Stimulated activated naive CD8-positive, alpha-beta T cell treated with anti-CD3 and anti-CD28 coated beads, Interleukin-15, amount 100 ng/mL, for 72 hours (primary cell): ENCODE data around the gene MBLAC1.

Experiments used
- ATAC-seq: fragments of 150-1000 bp; cut with Tn5 transposase; 2 replicates; pipeline ENCODE4 v1.10.0; 2021; ENCODE audit warnings: mild to moderate bottlenecking, moderate library complexity
- DNase-seq, 2 donors: peaks; one replicate each; pipeline ENCODE4 v3.0.0; 2021 to 2022
- H3K27ac Mint-ChIP-seq, 2 donors: one replicate each; pipeline ENCODE4 v1.8.0; 2022; ENCODE audit warnings: mild to moderate bottlenecking in 2 of 2, mixed read lengths in 2 of 2, moderate library complexity in 2 of 2
- H3K27me3 Mint-ChIP-seq: one replicate; pipeline ENCODE4 v1.8.0; 2022; ENCODE audit warnings: mixed read lengths
- H3K4me1 Mint-ChIP-seq: one replicate; pipeline ENCODE4 v1.8.0; 2022; ENCODE audit warnings: mild to moderate bottlenecking, mixed read lengths
- H3K4me3 Mint-ChIP-seq, 2 donors: one replicate each; pipeline ENCODE4 v1.8.0; 2022; ENCODE audit warnings: mild to moderate bottlenecking in 2 of 2, mixed read lengths in 2 of 2, moderate library complexity in 1 of 2
- H3K9me3 Mint-ChIP-seq, 2 donors: one replicate each; pipeline ENCODE4 v1.8.0; 2022; ENCODE audit warnings: mixed read lengths in 2 of 2

MBLAC1 gene

GRCh38 chr7:100126931-100127865 lies at the start of gene MBLAC1:
MBLAC1 (plus strand) TSS chr7:100126967; CDS start chr7:100127396, 429 bp downstream.
- Mint-ChIP-seq H3K4me3 (peak within 1 kb of the TSS; percentile 94 to 99), H3K27me3 (no peaks in the 10 kb centered on the region), H3K27ac (peak within 1 kb of the TSS; percentile 96 to 99), H3K4me1 (peaks cover 42% of the 10 kb centered on the region), H3K9me3 (no peaks in the 10 kb centered on the region)
- ATAC-seq (peak; percentile 82), DNase-seq (peak; percentile 93 to 95)

GRCh38 chr7:100077205-100077604 lies 49.6 kb upstream of the MBLAC1 start:
- H3K4me1 Mint-ChIP-seq, result peaks cover 29% of the 10 kb centered on the region
- no peak overlapping the region for H3K4me3 Mint-ChIP-seq
- ATAC-seq, result no peak
- DNase-seq, result no peak
- H3K27ac Mint-ChIP-seq, result peak overlapping the region; percentile 83 to 84
- H3K9me3 Mint-ChIP-seq, result peaks cover 9 to 14% of the 10 kb centered on the region in 2 donors
- no peaks in the 10 kb centered on the region for H3K27me3 Mint-ChIP-seq

- ATAC-seq (no peak), DNase-seq (no peak)
- Mint-ChIP-seq H3K27ac (no peak overlapping the region), H3K27me3 (no peaks in the 10 kb centered on the region), H3K9me3 (no peaks in the 10 kb centered on the region), H3K4me1 (peaks cover 39% of the 10 kb centered on the region), H3K4me3 (no peak overlapping the region)
Observed at GRCh38 chr7:100079024-100079560, 47.7 kb upstream of the MBLAC1 start.

- Mint-ChIP-seq H3K27me3 (no peaks in the 10 kb centered on the region), H3K4me3 (peak overlapping the region; percentile 87 to 90), H3K9me3 (no peaks in the 10 kb centered on the region), H3K4me1 (peaks cover 42% of the 10 kb centered on the region), H3K27ac (peak overlapping the region; percentile 89 to 97)
- DNase-seq (no peak), ATAC-seq (no peak)
Observed at GRCh38 chr7:100080907-100081534, 45.7 kb upstream of the MBLAC1 start.

GRCh38 chr7:100081535-100082102 lies 45.1 kb upstream of the MBLAC1 start, which contains the start of gene ZNF3:
ZNF3 (minus strand) TSS chr7:100081723; CDS start chr7:100077357, 4,366 bp downstream.
- H3K4me1 Mint-ChIP-seq, result peaks cover 45% of the 10 kb centered on the region

GRCh38 chr7:100082978-100083377 lies 43.8 kb upstream of the MBLAC1 start:
- H3K4me3 Mint-ChIP-seq, result peak overlapping the region; percentile 87 to 90
- peak overlapping the region; percentile 74 to 97 for H3K27ac Mint-ChIP-seq
- H3K9me3 Mint-ChIP-seq, result no peaks in the 10 kb centered on the region
- DNase-seq (no peak), ATAC-seq (no peak)
- no peaks in the 10 kb centered on the region for H3K27me3 Mint-ChIP-seq
- peaks cover 50% of the 10 kb centered on the region for H3K4me1 Mint-ChIP-seq

More at GRCh38 chr7:100081535-100082102, 45.1 kb upstream of the MBLAC1 start, which contains the start of gene ZNF3:
- no peaks in the 10 kb centered on the region for H3K27me3 Mint-ChIP-seq
- ATAC-seq (peak; percentile 93), DNase-seq (peak; percentile 99)
- H3K4me3 Mint-ChIP-seq, result peak within 1 kb of the TSS; percentile 87 to 90
- H3K27ac Mint-ChIP-seq, result peak within 1 kb of the TSS; percentile 91 to 97
- H3K9me3 Mint-ChIP-seq, result no peaks in the 10 kb centered on the region

- H3K27ac Mint-ChIP-seq, result no peak overlapping the region
- no peaks in the 10 kb centered on the region for H3K9me3 Mint-ChIP-seq
- DNase-seq, result no peak
- no peaks in the 10 kb centered on the region for H3K27me3 Mint-ChIP-seq
- no peak overlapping the region for H3K4me3 Mint-ChIP-seq
- ATAC-seq, result no peak
- peaks cover 50% of the 10 kb centered on the region for H3K4me1 Mint-ChIP-seq
Observed at GRCh38 chr7:100085515-100085914, 41.3 kb upstream of the MBLAC1 start.

- Mint-ChIP-seq H3K27me3 (no peaks in the 10 kb centered on the region), H3K4me1 (peaks cover 56% of the 10 kb centered on the region), H3K9me3 (no peaks in the 10 kb centered on the region), H3K27ac (no peak overlapping the region), H3K4me3 (no peak overlapping the region)
- DNase-seq (no peak), ATAC-seq (no peak)
Observed at GRCh38 chr7:100087055-100087750, 39.6 kb upstream of the MBLAC1 start.

GRCh38 chr7:100088095-100088620 lies 38.6 kb upstream of the MBLAC1 start:
- H3K27ac Mint-ChIP-seq, result peak overlapping the region; percentile 54 to 95
- no peak for DNase-seq
- ATAC-seq, result peak; percentile 5
- no peaks in the 10 kb centered on the region for H3K27me3 Mint-ChIP-seq
- peak overlapping the region; percentile 87 to 91 for H3K4me3 Mint-ChIP-seq
- no peaks in the 10 kb centered on the region for H3K9me3 Mint-ChIP-seq
- H3K4me1 Mint-ChIP-seq, result peaks cover 56% of the 10 kb centered on the region

GRCh38 chr7:100088621-100089457 lies 37.9 kb upstream of the MBLAC1 start, which contains the start of gene COPS6:
COPS6 (plus strand) TSS chr7:100088969; CDS start chr7:100088991, 22 bp downstream.
- no peaks in the 10 kb centered on the region for H3K27me3 Mint-ChIP-seq
- H3K9me3 Mint-ChIP-seq, result no peaks in the 10 kb centered on the region
- H3K4me3 Mint-ChIP-seq, result peak within 1 kb of the TSS; percentile 87 to 91
- DNase-seq (peak; percentile 85 to 86), ATAC-seq (peak; percentile 68)
- peaks cover 61% of the 10 kb centered on the region for H3K4me1 Mint-ChIP-seq
- peak within 1 kb of the TSS; percentile 54 to 95 for H3K27ac Mint-ChIP-seq

GRCh38 chr7:100089458-100090196 lies 37.1 kb upstream of the MBLAC1 start:
- Mint-ChIP-seq H3K4me3 (peak overlapping the region; percentile 87 to 91), H3K4me1 (peaks cover 65% of the 10 kb centered on the region), H3K27me3 (no peaks in the 10 kb centered on the region), H3K27ac (peak overlapping the region; percentile 23 to 95), H3K9me3 (no peaks in the 10 kb centered on the region)
- no peak for ATAC-seq
- DNase-seq, result no peak

- H3K27me3 Mint-ChIP-seq, result no peaks in the 10 kb centered on the region
Observed at GRCh38 chr7:100090527-100091410, 36.0 kb upstream of the MBLAC1 start.

More at GRCh38 chr7:100090527-100091410, 36.0 kb upstream of the MBLAC1 start:
- peak; percentile 47 for ATAC-seq
- Mint-ChIP-seq H3K4me1 (peaks cover 74% of the 10 kb centered on the region), H3K27ac (peak overlapping the region in 1 of 2 donors; percentile 87), H3K9me3 (no peaks in the 10 kb centered on the region), H3K4me3 (peak overlapping the region; percentile 10 to 91)
- peak in 1 of 2 donors; percentile 25 for DNase-seq
